Stromal cell of bone marrow (primary cell): ENCODE data around the gene PKD2.

Source experiments
- DNase-seq: peaks from one replicate; pipeline ENCODE4 v3.0.0-alpha.2; 2012; ENCODE audit warnings: low read depth

Gene PKD2

DNA sequence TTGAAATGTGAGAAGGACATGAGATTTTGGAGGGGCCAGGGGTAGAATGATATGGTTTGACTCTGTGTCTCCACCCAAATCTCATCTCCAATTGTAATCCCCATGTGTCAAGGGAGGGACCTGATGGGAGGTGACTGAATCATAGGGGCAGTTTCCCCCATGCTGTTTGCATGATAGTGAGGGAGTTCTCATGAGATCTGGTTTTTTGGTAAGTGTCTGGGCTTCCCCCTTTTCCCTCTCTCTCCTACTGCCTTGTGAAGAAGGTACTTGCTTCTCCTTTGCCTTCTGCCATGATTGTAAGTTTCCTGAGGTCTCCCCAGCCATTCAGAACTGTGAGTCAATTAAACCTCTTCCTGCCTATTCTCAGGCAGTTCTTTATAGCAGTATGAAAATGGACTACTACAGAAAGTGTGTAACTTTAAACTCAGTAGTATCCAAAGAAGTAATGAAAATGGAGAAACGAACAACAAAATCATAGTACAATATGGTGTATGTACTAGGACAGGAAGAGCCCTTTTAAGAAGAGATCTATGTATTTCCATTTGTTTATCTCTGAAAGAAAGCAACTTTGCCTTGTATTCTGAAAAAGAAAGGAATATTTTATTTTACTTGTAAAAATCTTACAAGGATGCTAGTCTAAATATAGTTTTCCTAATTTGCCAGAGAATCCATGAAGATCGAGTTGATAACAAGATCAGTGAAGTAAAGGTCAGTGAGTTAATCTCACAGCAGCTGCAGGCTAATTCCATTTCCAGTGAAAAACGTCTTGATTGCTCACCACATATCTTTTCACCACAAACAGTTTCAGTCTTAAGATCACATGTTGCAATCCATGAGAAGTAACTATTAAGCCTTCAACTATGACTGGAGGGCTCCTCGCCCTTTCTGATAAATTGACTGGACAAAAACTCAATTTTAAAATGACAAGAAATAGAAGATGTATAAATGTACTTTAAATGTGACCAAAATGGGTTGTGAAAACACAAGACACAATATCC lies 20.5 kb downstream of the PKD2 start:
- peak; percentile 78 for DNase-seq

GRCh38 chr4:88028946-88029345 lies 21.5 kb downstream of the PKD2 start:
- no peak for DNase-seq

DNA sequence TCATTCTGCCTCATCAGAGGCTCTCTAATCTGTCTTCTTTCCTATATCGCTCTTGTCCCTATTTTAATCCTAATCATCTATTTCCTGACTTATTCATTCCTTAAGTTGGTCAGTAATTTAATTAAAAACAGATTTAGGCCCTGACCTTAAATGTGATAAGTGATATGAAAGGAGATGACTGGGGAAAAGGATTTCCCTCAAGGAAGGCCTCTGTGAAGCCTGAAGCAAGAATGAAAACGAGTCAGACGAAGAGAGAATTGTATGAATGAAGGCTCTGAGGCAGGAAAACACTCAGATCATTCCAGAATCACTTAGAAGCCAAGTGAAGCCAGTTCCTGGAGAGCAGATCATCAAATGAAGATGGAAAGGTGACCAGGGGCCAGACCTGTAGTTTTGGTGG lies 22.1 kb downstream of the PKD2 start:
- no peak for DNase-seq

DNA sequence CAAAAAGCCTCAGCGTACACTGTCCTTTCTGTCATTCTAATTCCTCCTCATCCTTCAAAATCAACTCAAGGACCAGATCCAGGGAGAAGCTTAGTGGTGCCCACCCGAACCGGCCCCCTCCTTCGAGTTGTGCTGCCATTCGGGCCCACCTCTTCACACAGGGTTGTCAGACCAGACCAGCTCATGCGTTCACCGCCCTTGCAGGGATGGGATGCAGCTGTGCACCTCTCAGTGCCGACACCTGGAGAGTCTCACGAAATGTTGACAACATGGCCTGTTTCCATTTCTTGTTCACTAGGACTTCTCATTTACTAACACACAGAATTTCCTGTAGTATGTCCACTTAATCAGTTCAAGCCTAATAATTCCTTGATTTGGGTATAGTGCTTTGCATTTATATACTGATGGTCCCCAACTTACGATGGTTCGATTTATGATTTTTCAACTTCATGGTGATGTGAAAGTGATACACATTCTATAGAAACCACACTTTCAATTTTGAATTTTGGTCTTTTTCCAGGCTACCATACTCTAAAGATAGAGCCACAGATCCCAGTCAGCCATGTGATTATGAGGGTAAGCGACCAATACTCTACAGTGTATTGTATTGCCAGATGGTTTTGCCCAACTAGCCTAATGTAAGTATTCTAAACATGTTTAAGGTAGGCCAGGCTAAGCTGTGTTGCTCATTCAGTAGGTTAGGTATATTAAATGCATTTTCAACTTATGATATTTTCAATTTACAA lies 23.3 kb downstream of the PKD2 start:
- no peak for DNase-seq

DNA sequence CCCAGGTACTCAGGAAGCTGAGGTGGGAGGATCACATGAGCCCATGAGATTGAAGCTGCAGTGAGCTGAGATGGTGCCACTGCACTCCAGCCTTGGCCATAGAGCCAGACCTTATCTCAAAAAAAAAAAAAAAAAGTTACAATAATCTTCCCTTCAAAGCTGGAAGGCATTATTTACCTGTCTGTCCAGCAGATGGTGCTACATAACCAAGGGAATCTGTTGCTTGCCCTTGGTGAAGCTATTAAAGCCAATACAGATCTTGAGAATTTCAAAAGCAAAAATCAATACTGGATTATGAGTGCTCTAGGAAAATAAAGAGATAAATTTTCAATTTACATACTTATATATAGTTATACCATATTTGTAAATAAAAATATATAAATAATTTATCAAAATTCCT lies 25.9 kb downstream of the PKD2 start:
- DNase-seq = peak; percentile 51

DNA sequence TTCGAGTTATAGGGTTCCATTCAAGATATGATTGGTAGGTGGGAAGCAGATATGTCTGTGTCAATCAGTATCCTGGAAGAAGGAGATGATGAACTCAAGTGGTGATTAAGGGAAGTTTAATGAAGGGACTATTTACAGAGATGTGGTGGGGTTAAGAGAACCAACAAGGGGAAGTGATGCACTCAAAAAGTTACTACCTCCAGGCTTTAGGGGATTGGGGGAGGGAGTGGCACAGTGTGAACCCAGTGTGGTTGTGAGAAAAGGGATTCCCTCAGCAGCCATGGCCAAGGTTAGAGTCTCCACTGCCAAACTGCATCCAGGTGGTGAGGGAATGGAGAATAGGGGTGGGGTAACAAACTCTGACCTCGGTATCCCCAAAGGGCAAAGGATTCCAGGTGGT lies 27.9 kb downstream of the PKD2 start:
- DNase-seq = no peak

DNA sequence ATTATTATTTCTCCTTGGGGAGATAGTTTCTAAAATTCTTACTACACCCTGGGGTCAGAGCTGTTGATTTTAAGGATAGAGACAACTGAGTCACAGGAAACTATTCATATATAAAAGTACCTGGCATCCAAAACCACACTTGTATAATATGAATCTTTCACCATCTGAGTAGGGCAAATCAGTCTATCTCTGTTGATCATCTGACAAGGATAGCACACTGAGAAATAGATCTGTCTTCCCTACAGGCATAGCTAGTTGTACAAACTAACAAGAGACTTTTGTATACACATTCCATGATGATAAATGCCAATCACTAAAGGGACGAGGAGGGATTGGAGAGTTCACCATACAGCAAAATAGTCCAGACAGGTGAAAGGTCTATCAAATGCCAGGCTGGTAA lies 30.0 kb downstream of the PKD2 start:
- no peak for DNase-seq

- no peak for DNase-seq
These were observed 30.5 kb downstream of the PKD2 start for GRCh38 chr4:88037936-88038335.

GRCh38 chr4:88040707-88041106 lies 33.3 kb downstream of the PKD2 start:
- DNase-seq = no peak

GRCh38 chr4:88041626-88042025 lies 34.2 kb downstream of the PKD2 start:
- DNase-seq = no peak

DNA sequence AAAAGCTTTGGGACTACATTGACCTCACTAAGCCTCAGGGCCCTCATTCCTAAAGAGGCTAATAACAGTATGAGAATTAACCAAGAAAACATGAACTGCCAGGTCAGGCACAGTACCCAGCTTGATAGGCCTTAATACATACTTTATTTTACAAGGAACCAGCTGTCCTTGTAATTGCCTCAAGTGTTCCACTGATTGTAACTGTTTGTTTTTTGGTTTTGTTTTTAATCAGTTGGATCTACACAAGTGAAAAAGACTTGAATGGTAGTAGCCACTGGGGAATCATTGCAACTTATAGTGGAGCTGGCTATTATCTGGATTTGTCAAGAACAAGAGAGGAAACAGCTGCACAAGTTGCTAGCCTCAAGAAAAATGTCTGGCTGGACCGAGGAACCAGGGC lies 35.6 kb downstream of the PKD2 start:
- DNase-seq = no peak

DNA sequence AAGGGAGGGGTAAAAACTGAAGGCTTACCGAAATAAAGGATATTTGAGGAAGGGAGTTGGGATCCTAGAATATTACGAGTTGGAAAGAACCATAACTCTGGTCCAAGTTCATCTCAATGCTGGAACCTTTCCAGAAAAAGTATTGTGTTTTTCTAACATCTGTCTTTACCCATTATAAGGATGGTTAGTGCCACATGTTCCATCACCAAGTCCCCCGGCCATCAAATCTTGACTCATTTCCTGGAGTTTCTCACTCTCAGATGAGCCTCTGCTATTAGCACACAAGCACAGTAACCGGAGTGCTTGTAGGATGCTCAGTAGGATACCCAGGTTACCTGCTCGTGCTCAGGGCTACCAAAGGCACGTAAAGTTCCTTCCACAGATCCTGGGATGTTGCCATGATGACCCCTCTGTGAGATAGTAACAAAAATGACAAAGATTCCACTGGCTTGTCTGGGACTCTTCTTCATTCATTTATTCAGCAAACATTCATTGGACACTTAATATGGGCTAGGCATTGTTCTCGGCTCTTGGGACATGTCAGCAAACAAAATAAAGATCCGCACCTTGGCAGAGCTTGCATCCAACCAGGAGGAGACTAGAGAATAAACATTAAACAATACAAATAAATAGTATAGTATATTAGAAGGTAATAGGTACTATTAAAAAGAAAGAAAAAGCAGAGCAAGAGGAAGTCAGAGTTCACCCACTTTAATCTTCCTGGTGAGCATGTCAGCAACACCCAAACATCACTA lies 36.3 kb downstream of the PKD2 start:
- no peak for DNase-seq

- DNase-seq = no peak
These were observed 37.6 kb downstream of the PKD2 start for GRCh38 chr4:88045021-88045420.

- DNase-seq = no peak
These were observed 46.8 kb downstream of the PKD2 start for GRCh38 chr4:88054229-88054628.

- DNase-seq = peak; percentile 36
These were observed 47.5 kb downstream of the PKD2 start for GRCh38 chr4:88054901-88055300.

- DNase-seq = no peak
These were observed 50.9 kb downstream of the PKD2 start for GRCh38 chr4:88058295-88058694.

DNA sequence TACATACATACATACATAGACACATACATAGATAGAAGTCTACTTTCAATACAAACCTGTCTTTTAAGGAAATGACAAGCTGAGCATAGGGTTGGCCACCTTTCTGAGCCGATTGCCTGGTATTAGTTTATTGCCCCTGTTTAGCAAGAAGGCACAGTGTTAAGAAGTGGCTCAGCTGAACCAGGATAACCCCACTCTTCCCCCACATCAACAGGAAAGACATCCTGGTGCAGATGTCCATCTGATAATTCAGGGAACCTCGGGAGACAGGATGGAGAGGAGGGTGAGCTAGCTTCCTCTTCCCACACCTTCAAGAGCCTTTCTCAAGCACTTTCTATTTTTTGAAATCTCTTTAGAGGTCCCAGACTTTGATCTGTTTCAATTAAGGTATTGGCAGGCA lies 52.3 kb downstream of the PKD2 start:
- no peak for DNase-seq

DNA sequence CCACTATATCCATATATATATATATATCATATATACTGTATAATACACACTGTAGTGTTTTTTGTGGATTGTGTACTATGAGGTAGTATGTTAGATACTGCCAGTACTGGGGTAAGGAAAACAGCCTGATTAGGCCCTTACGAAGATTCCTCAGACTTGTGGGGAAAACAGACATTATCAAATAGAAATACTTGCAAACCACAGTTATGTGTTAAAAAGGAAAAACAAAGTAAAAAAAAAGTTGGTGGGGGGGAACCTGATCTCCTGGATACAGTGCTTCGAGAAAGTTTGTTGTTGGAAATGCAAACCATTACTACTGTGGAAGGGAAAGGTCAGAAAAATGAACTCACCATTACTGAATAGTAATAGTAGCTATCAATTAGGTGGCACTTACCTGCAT lies 53.0 kb downstream of the PKD2 start:
- DNase-seq = no peak

GRCh38 chr4:88062311-88062710 lies 54.9 kb downstream of the PKD2 start:
- no peak for DNase-seq

- no peak for DNase-seq
These were observed 55.4 kb downstream of the PKD2 start for GRCh38 chr4:88062843-88063242.

GRCh38 chr4:88063634-88064296 lies 56.3 kb downstream of the PKD2 start:
- DNase-seq = no peak

GRCh38 chr4:88064410-88064809 lies 57.0 kb downstream of the PKD2 start:
- DNase-seq = no peak
